IMR-90 (cell line): ENCODE data around the gene LYVE1. TPM values are rescaled to one million over a fixed set of nuclear protein-coding genes. Genes with fewer than 3 reads are reported as not detected.

Experiments used
- ATAC-seq: fragments of 200-7000 bp; cut with Tn5 transposase; 2 replicates; pipeline ENCODE4 v1.9.1; 2020; ENCODE audit warnings: low read depth, mild to moderate bottlenecking, moderate library complexity
- BruUV-seq: library from RNA; stranded (reverse); fragments of 400-500 nt; replicated peaks from 2 replicates; lab custom pipeline; 2021; lab: Mats Ljungman, UMichigan
- CTCF ChIA-PET: fragments of 300-600 bp; formaldehyde crosslinking; extraction: SDS; loops from one replicate; lab custom pipeline; 2021; ENCODE audit warnings: antibody characterized with exemption; lab: Yijun Ruan, JAX
- POLR2A ChIA-PET: fragments of 300-600 bp; sonication (Branson Sonifier 250); formaldehyde crosslinking; loops from one replicate; lab custom pipeline; 2022; ENCODE audit warnings: antibody characterized with exemption; ENCODE audit not compliant: unreplicated experiment; lab: Charles Lee
- DNase-seq: peaks from one replicate; pipeline ENCODE4 v3.0.0; 2013
- H2AFZ ChIP-seq: replicated peaks from 2 replicates; pipeline ENCODE3; 2013; ENCODE audit warnings: low read length, mild to moderate bottlenecking; ENCODE audit not compliant: poor library complexity
- H2AK5ac ChIP-seq: 2 replicates; pipeline ENCODE4 v1.6.1; 2013; ENCODE audit warnings: low read depth, low read length, inconsistent platforms
- H2AK9ac ChIP-seq: replicated peaks from 2 replicates; pipeline ENCODE3; 2013; ENCODE audit warnings: mild to moderate bottlenecking, low read depth, low read length, moderate library complexity; ENCODE audit not compliant: poor library complexity
- H2BK120ac ChIP-seq: 2 replicates; pipeline ENCODE4 v1.6.1; 2013; ENCODE audit warnings: low read depth, low read length, inconsistent platforms
- H2BK15ac ChIP-seq: 3 replicates; pipeline ENCODE4 v1.6.1; 2013; ENCODE audit warnings: low read depth, low read length, inconsistent platforms
- H2BK20ac ChIP-seq: 2 replicates; pipeline ENCODE4 v1.6.1; 2013; ENCODE audit warnings: low read depth, mild to moderate bottlenecking, inconsistent platforms, low read length, moderate library complexity
- H2BK5ac ChIP-seq: 2 replicates; pipeline ENCODE4 v1.6.1; 2013; ENCODE audit warnings: mild to moderate bottlenecking, low read depth, low read length, inconsistent platforms; ENCODE audit not compliant: poor library complexity, severe bottlenecking
- H3K14ac ChIP-seq: replicated peaks from 2 replicates; pipeline ENCODE4 v1.6.1; 2013; ENCODE audit warnings: low read depth, low read length, inconsistent platforms
- H3K18ac ChIP-seq: 2 replicates; pipeline ENCODE4 v1.6.1; 2013; ENCODE audit warnings: low read depth, low read length, control low read depth
- H3K23ac ChIP-seq: 2 replicates; pipeline ENCODE4 v1.6.1; 2013; ENCODE audit warnings: low read depth, low read length, inconsistent platforms
- H3K27ac ChIP-seq: 2 replicates; pipeline ENCODE4 v1.5.1; 2013; ENCODE audit warnings: mild to moderate bottlenecking, control low read depth, low read length; ENCODE audit not compliant: insufficient read depth
- H3K27me3 ChIP-seq: 2 replicates; pipeline ENCODE4 v1.6.1; 2013; ENCODE audit warnings: low read length; ENCODE audit not compliant: control insufficient read depth, insufficient read depth
- H3K36me3 ChIP-seq: 2 replicates; pipeline ENCODE4 v1.6.1; 2013; ENCODE audit warnings: low read length, mixed read lengths; ENCODE audit not compliant: control insufficient read depth, insufficient read depth
- H3K4ac ChIP-seq: 2 replicates; pipeline ENCODE4 v1.6.1; 2013; ENCODE audit warnings: low read depth, low read length, inconsistent platforms
- H3K4me1 ChIP-seq: 2 replicates; pipeline ENCODE4 v1.6.1; 2013; ENCODE audit warnings: low read length, mixed read lengths; ENCODE audit not compliant: control insufficient read depth, insufficient read depth
- H3K4me2 ChIP-seq: 2 replicates; pipeline ENCODE4 v1.6.1; 2013; ENCODE audit warnings: low read depth, mild to moderate bottlenecking, control low read depth, low read length, moderate library complexity
- H3K4me3 ChIP-seq: 2 replicates; pipeline ENCODE4 v1.5.1; 2013; ENCODE audit warnings: low read depth, mild to moderate bottlenecking, control low read depth, low read length, moderate library complexity; ENCODE audit not compliant: insufficient read depth
- H3K56ac ChIP-seq: 2 replicates; pipeline ENCODE4 v1.6.1; 2013; ENCODE audit warnings: low read length, inconsistent platforms; ENCODE audit not compliant: insufficient read depth; ENCODE audit errors: extremely low read depth
- H3K79me1 ChIP-seq, 2 experiments: 2 replicates each; pipeline ENCODE4 v1.6.1; 2013; ENCODE audit warnings: low read length in 2 of 2, inconsistent platforms in 1 of 2, low read depth in 1 of 2
- H3K9ac ChIP-seq: 2 replicates; pipeline ENCODE4 v1.6.1; 2013; ENCODE audit warnings: low read depth, low read length, control low read depth
- H3K9me1 ChIP-seq: 2 replicates; pipeline ENCODE4 v1.6.1; 2013; ENCODE audit warnings: low read length, inconsistent platforms; ENCODE audit not compliant: insufficient read depth
- H3K9me3 ChIP-seq: 2 replicates; pipeline ENCODE4 v1.6.1; 2013; ENCODE audit warnings: low read length; ENCODE audit not compliant: control insufficient read depth, insufficient read depth
- H4K20me1 ChIP-seq: 2 replicates; pipeline ENCODE4 v1.6.1; 2013; ENCODE audit warnings: low read length, inconsistent platforms; ENCODE audit not compliant: insufficient read depth
- H4K5ac ChIP-seq: 2 replicates; pipeline ENCODE4 v1.6.1; 2013; ENCODE audit warnings: mild to moderate bottlenecking, low read depth, low read length, control low read depth
- H4K8ac ChIP-seq, 2 experiments: 2 replicates each; pipeline ENCODE4 v1.6.1; 2013; ENCODE audit warnings: low read depth in 2 of 2, low read length in 2 of 2, control low read depth in 1 of 2, inconsistent platforms in 1 of 2
- H4K91ac ChIP-seq: 2 replicates; pipeline ENCODE4 v1.6.1; 2013; ENCODE audit warnings: low read depth, low read length, inconsistent platforms; ENCODE audit not compliant: insufficient read depth
- BHLHE40 ChIP-seq: fragments of 150-350 bp; IDR thresholded peaks from 2 replicates; pipeline ENCODE4 v1.6.1; 2016; ENCODE audit warnings: mild to moderate bottlenecking, low read depth, low read length
- MAFK ChIP-seq: IDR thresholded peaks from 2 replicates; pipeline ENCODE4 v1.6.1; 2012; ENCODE audit warnings: low read depth, low read length, improper control_type of control experiment
- MAZ ChIP-seq: IDR thresholded peaks from 2 replicates; pipeline ENCODE4 v1.6.1; 2012; ENCODE audit warnings: low read depth, mild to moderate bottlenecking, low read length, improper control_type of control experiment, moderate library complexity, borderline replicate concordance
- RFX5 ChIP-seq: IDR thresholded peaks from 2 replicates; pipeline ENCODE4 v1.8.0; 2012; ENCODE audit warnings: low read depth, mild to moderate bottlenecking, low read length, moderate library complexity
- USF2 ChIP-seq: fragments of 150-350 bp; IDR thresholded peaks from 2 replicates; pipeline ENCODE4 v1.6.1; 2017; ENCODE audit warnings: mild to moderate bottlenecking, antibody characterized with exemption, low read length, low read depth
- WGBS, 2 experiments: methylation state at CpG; one replicate each; pipeline versions ENCODE4 v1.1.5 to v1.1.7; 2013; ENCODE audit warnings: missing lambda C conversion rate in 2 of 2; ENCODE audit not compliant: insufficient read length in 1 of 2; ENCODE audit errors: extremely low coverage in 2 of 2; 5-methylcytosine and 5-hydroxymethylcytosine counted together
- dilution Hi-C: fragments of 300-500 bp; cut with HindIII; formaldehyde crosslinking; loops from one replicate; pipeline ENCODE4 v1.14.3; 2018; ENCODE audit warnings: low sequenced_read_pairs; ENCODE audit not compliant: unreplicated experiment
- in situ Hi-C: fragments of 300-500 bp; cut with MboI; formaldehyde crosslinking; loops from 3 replicates; pipeline ENCODE4 v1.14.3; 2019; ENCODE audit warnings: low sequenced_read_pairs, inconsistent platforms, mixed read lengths
- intact Hi-C: fragments of 100-400 bp; cut with micrococcal nuclease; formaldehyde crosslinking; loops from 2 replicates; pipeline ENCODE4 v1.10.0; 2022
- polyA plus RNA-seq, 3 experiments: library from polyadenylated mRNA; depleted of rRNA; stranded (reverse); fragments of >200 nt; gene quantifications; 2 replicates each; pipeline ENCODE4 v1.2.3, GENCODE V29; 2012; ENCODE audit warnings: low replicate concordance in 1 of 3
- total RNA-seq: library from RNA; depleted of rRNA; stranded (reverse); fragments of >200 nt; gene quantifications from 2 replicates; pipeline ENCODE4 v1.2.3, GENCODE V29; 2012
- TF ChIP-seq, protein P1 (sequence below): conservative IDR thresholded peaks from 2 replicates; pipeline ENCODE4 v1.5.1; 2012; ENCODE audit warnings: mild to moderate bottlenecking, low read depth, low read length, improper control_type of control experiment

Gene LYVE1
- total and polyA plus RNA-seq, 2 of the 4 experiments (the other 2 are of a cell fraction): not detected

DNA sequence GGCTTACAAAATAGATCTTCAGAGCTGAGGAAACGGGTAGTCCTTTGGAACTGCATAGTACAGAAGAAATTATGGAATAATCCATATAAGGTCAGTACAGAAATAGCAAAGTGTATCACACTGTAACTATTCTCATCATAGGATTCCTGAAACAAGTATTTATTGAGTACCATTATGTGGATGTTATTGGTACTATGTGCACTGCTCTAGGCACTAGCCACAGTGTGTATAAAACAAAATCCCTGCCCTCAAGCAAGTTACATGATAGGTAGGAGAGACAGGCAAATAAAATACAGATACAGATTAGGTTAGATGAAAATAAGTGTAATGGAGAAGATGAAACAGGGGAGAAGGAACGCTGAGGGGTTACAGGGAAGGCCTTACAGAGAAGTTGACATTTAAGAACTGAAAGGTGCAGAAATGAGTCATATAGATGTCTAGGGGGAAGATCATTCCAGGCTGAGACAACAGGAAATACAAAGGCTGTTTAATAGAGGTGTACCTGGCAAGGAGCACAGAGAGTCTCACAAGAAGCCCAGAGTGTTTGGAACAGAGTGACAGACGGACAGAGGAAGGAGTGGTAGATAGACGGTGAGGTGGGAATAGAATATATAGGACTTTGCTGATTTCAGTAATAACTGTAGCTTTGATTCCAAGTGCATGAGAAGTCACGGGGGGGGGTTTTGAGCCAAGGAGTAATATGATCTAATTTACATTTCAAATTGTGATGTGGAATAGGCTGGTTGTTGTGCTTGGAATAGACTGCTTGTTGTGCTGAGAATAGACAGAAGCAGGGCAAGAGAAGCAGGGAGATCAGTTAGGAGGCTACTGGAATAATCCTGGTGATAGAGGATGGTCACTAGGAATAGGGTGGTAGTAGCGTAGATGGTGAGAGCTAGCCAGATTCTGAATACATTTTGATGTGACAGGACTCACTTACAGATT is 41.2 kb downstream of the LYVE1 start:
- Histone ChIP-seq H3K79me1 (peaks cover 0 to 11% of the 10 kb centered on the region in 2 experiments; a peak in 1 of 4 replicates), H2BK120ac (peak overlapping the region; percentile 98), H4K5ac (peak overlapping the region; percentile 99), H2BK15ac (peak overlapping the region; percentile 98), H3K23ac (peak overlapping the region; percentile 98), H3K27me3 (no peaks in the 10 kb centered on the region), H2AK9ac (peak overlapping the region; percentile 47), H3K56ac (peak overlapping the region; percentile 95), H3K9me1 (peaks cover 2% of the 10 kb centered on the region), H4K8ac (peak overlapping the region; percentile 51 to 94), H3K27ac (peak overlapping the region; percentile 89), H3K9ac (peak overlapping the region; percentile 63), H3K4me3 (no peak overlapping the region), H2BK20ac (peak overlapping the region; percentile 99), H2BK5ac (peak overlapping the region; percentile 100), H4K91ac (peak overlapping the region; percentile 91), H3K4me2 (peak overlapping the region; percentile 93), H2AFZ (no peak overlapping the region), H3K9me3 (no peaks in the 10 kb centered on the region), H3K36me3 (peaks cover 3% of the 10 kb centered on the region), H4K20me1 (no peaks in the 10 kb centered on the region), H3K18ac (peak overlapping the region; percentile 99), H3K4ac (peak overlapping the region; percentile 92), H2AK5ac (peak overlapping the region; percentile 79), H3K4me1 (peaks cover 16% of the 10 kb centered on the region), H3K14ac (peak overlapping the region; percentile 98)
- ATAC-seq: peak; percentile 59
- intact Hi-C loops (loop anchor here (5.0 to 10.0 kb wide), 2 partner anchors 130 to 202 kb away; no protein-coding TSS in a partner anchor), dilution Hi-C loops (no loop called here), in situ Hi-C loops (no loop called here)
- TSS peak; percentile 43 for BruUV-seq
- peak; percentile 66 for DNase-seq
- POLR2A ChIA-PET: no interaction called here
- TF ChIP-seq, protein P1, sequence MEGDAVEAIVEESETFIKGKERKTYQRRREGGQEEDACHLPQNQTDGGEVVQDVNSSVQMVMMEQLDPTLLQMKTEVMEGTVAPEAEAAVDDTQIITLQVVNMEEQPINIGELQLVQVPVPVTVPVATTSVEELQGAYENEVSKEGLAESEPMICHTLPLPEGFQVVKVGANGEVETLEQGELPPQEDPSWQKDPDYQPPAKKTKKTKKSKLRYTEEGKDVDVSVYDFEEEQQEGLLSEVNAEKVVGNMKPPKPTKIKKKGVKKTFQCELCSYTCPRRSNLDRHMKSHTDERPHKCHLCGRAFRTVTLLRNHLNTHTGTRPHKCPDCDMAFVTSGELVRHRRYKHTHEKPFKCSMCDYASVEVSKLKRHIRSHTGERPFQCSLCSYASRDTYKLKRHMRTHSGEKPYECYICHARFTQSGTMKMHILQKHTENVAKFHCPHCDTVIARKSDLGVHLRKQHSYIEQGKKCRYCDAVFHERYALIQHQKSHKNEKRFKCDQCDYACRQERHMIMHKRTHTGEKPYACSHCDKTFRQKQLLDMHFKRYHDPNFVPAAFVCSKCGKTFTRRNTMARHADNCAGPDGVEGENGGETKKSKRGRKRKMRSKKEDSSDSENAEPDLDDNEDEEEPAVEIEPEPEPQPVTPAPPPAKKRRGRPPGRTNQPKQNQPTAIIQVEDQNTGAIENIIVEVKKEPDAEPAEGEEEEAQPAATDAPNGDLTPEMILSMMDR: no peak
- TF ChIP-seq MAFK: no peak
- TF ChIP-seq USF2: no peak
- TF ChIP-seq RFX5: no peak
- no peak for TF ChIP-seq MAZ
- no peak for TF ChIP-seq BHLHE40
- 59% methylated on average over 3 of the region's 6 CpGs; no CpG with 5 or more reads in 1 of the 2 experiments for WGBS, 2 experiments
- CTCF ChIA-PET: interaction anchor here (1.2 kb wide), 2 partner anchors 14 to 200 kb away, joined by 3 read pairs; partner anchors contain the start of gene RNF141
